Thyroid gland (tissue), 4 donors: ENCODE measurements around the gene FOXO3.

ENCODE experiments used
- POLR2A ChIP-seq, 2 donors: fragments of 450-650 bp; IDR thresholded peaks; one replicate each; pipeline ENCODE4 v1.6.1; 2017; ENCODE audit warnings: antibody characterized with exemption in 2 of 2, mild to moderate bottlenecking in 2 of 2, moderate library complexity in 1 of 2
- TF ChIP-seq, protein P1 (sequence below), 6 experiments: fragments of 200-600 bp in 3 of 6; fragments of 450-650 bp in 3 of 6; sonication (generic) in 3 of 6; IDR thresholded peaks; one replicate each; pipeline ENCODE4 v1.5.1; 2016 to 2019; ENCODE audit warnings: antibody characterized with exemption in 6 of 6, mild to moderate bottlenecking in 2 of 6, inconsistent platforms in 1 of 6, moderate library complexity in 1 of 6

DNA sequence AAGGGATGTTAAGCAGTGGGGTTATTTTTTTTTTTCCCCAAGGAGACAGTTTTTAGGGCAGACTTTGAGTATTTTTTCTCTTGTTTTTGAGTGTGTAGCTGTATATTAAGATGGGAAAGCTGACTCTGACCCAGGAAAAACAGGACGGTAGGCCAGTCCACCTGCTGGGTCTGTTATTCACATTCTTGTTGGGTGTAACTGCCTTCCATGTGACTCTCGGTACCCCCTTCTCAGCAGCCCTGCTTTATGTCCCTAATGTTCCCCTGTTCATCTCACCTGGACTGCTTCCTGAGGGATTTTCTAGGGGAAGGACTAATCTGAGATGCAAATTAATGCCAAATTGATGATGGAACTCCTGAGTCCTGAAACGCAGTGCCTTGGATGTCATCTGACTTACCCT, 21.9 kb downstream of the FOXO3 start:
- TF ChIP-seq, protein P1, sequence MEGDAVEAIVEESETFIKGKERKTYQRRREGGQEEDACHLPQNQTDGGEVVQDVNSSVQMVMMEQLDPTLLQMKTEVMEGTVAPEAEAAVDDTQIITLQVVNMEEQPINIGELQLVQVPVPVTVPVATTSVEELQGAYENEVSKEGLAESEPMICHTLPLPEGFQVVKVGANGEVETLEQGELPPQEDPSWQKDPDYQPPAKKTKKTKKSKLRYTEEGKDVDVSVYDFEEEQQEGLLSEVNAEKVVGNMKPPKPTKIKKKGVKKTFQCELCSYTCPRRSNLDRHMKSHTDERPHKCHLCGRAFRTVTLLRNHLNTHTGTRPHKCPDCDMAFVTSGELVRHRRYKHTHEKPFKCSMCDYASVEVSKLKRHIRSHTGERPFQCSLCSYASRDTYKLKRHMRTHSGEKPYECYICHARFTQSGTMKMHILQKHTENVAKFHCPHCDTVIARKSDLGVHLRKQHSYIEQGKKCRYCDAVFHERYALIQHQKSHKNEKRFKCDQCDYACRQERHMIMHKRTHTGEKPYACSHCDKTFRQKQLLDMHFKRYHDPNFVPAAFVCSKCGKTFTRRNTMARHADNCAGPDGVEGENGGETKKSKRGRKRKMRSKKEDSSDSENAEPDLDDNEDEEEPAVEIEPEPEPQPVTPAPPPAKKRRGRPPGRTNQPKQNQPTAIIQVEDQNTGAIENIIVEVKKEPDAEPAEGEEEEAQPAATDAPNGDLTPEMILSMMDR (IDR thresholded peaks at IDR 0.05): no peak
- no peak for TF ChIP-seq POLR2A (IDR thresholded peaks at IDR 0.05)
